ENCODE data around the gene ZDHHC9.

The ZDHHC9 gene

GRCh38 chrX:129818123-129818522, 25.6 kb downstream of the ZDHHC9 start:
- FAIRE-seq, result no peak

GRCh38 chrX:129813662-129814368, 29.9 kb downstream of the ZDHHC9 start:
- no peak for FAIRE-seq

GRCh38 chrX:129808829-129809796, 34.6 kb downstream of the ZDHHC9 start:
- no peak for FAIRE-seq

- FAIRE-seq, result no peak
Observed at GRCh38 chrX:129808158-129808828, 35.4 kb downstream of the ZDHHC9 start.

- FAIRE-seq, result no peak
Observed at GRCh38 chrX:129804806-129805205, 38.9 kb downstream of the ZDHHC9 start.

- no peak for FAIRE-seq
Observed at GRCh38 chrX:129802863-129803262, 40.8 kb downstream of the ZDHHC9 start.

GRCh38 chrX:129800186-129800585, 43.5 kb downstream of the ZDHHC9 start:
- FAIRE-seq, result no peak

- FAIRE-seq, result no peak
Observed at GRCh38 chrX:129798888-129799287, 44.8 kb downstream of the ZDHHC9 start.

GRCh38 chrX:129798456-129798855, 45.2 kb downstream of the ZDHHC9 start:
- no peak for FAIRE-seq

GRCh38 chrX:129797251-129797906, 46.3 kb downstream of the ZDHHC9 start:
- FAIRE-seq, result no peak

- no peak for FAIRE-seq
Observed at GRCh38 chrX:129795584-129795983, 48.1 kb downstream of the ZDHHC9 start.

GRCh38 chrX:129793604-129794191, 50.0 kb downstream of the ZDHHC9 start:
- FAIRE-seq, result no peak

- no peak for FAIRE-seq
Observed at GRCh38 chrX:129792586-129793291, 50.9 kb downstream of the ZDHHC9 start.

- FAIRE-seq, result no peak
Observed at GRCh38 chrX:129791961-129792570, 51.6 kb downstream of the ZDHHC9 start.

- FAIRE-seq, result no peak
Observed at GRCh38 chrX:129791336-129791735, 52.4 kb downstream of the ZDHHC9 start.

GRCh38 chrX:129790808-129791207, 52.9 kb downstream of the ZDHHC9 start:
- FAIRE-seq, result no peak

- FAIRE-seq, result no peak
Observed at GRCh38 chrX:129790146-129790545, 53.5 kb downstream of the ZDHHC9 start.

GRCh38 chrX:129788527-129788926, 55.2 kb downstream of the ZDHHC9 start:
- FAIRE-seq, result no peak

GRCh38 chrX:129787336-129788055, 56.2 kb downstream of the ZDHHC9 start:
- FAIRE-seq, result no peak

- FAIRE-seq, result no peak
Observed at GRCh38 chrX:129786210-129786651, 57.5 kb downstream of the ZDHHC9 start.
